GM23248 (cell line): ENCODE data around the gene PPT2. TPM values are rescaled to one million over a fixed set of nuclear protein-coding genes. Genes with fewer than 3 reads are reported as not detected.

Experiments used
- DNase-seq: peaks from one replicate; pipeline ENCODE4 v3.0.0-alpha.2; 2015
- H2AFZ ChIP-seq: fragments of 200-600 bp; sonication (generic); 2 replicates; pipeline ENCODE4 v1.6.1; 2016; ENCODE audit warnings: antibody characterized with exemption
- H3F3A ChIP-seq: fragments of 200-600 bp; sonication (generic); 2 replicates; pipeline ENCODE4 v1.6.1; 2016; ENCODE audit warnings: mild to moderate bottlenecking, antibody characterized with exemption, mixed run types; ENCODE audit not compliant: insufficient read depth
- H3K27ac ChIP-seq: fragments of 200-600 bp; sonication (generic); 2 replicates; pipeline ENCODE4 v1.5.1; 2016; ENCODE audit warnings: mild to moderate bottlenecking
- H3K27me3 ChIP-seq: fragments of 200-600 bp; sonication (generic); replicated peaks from 2 replicates; pipeline ENCODE4 v1.6.1; 2016; ENCODE audit warnings: mild to moderate bottlenecking; ENCODE audit not compliant: insufficient read depth
- H3K36me3 ChIP-seq: fragments of 200-600 bp; sonication (generic); 2 replicates; pipeline ENCODE4 v1.6.1; 2016; ENCODE audit warnings: low read depth, mild to moderate bottlenecking
- H3K4me1 ChIP-seq: fragments of 200-600 bp; sonication (generic); 2 replicates; pipeline ENCODE4 v1.6.1; 2016; ENCODE audit warnings: mild to moderate bottlenecking; ENCODE audit not compliant: insufficient read depth
- H3K4me2 ChIP-seq: fragments of 200-600 bp; sonication (generic); one replicate; pipeline ENCODE4 v1.6.1; 2016; ENCODE audit warnings: mild to moderate bottlenecking; ENCODE audit not compliant: unreplicated experiment
- H3K4me3 ChIP-seq: fragments of 200-600 bp; sonication (generic); 2 replicates; pipeline ENCODE4 v1.5.1; 2016; ENCODE audit warnings: mild to moderate bottlenecking
- H3K79me2 ChIP-seq: fragments of 200-600 bp; sonication (generic); 2 replicates; pipeline ENCODE4 v1.6.1; 2016; ENCODE audit warnings: mild to moderate bottlenecking; ENCODE audit not compliant: insufficient read depth
- H3K9ac ChIP-seq: fragments of 200-600 bp; sonication (generic); 2 replicates; pipeline ENCODE4 v1.6.1; 2016; ENCODE audit warnings: mild to moderate bottlenecking
- H3K9me2 ChIP-seq: fragments of 200-600 bp; sonication (generic); 2 replicates; pipeline ENCODE4 v1.6.1; 2016; ENCODE audit warnings: mixed run types, mild to moderate bottlenecking, moderate library complexity; ENCODE audit not compliant: insufficient read depth
- H3K9me3 ChIP-seq: fragments of 200-600 bp; sonication (generic); one replicate; pipeline ENCODE4 v1.6.1; 2017; ENCODE audit warnings: low read depth
- H4K20me1 ChIP-seq: fragments of 200-600 bp; sonication (generic); 2 replicates; pipeline ENCODE4 v1.6.0; 2016; ENCODE audit not compliant: insufficient read depth
- EZH2 ChIP-seq: fragments of 200-600 bp; sonication (generic); IDR thresholded peaks from 2 replicates; pipeline ENCODE4 v1.6.1; 2018; ENCODE audit warnings: antibody characterized with exemption, mild to moderate bottlenecking; ENCODE audit not compliant: insufficient read depth, poor library complexity, severe bottlenecking
- EZH2phosphoT487 ChIP-seq: fragments of 200-600 bp; sonication (generic); IDR thresholded peaks from 2 replicates; pipeline ENCODE4 v1.6.1; 2018; ENCODE audit warnings: antibody characterized with exemption, moderate library complexity, mild to moderate bottlenecking, low read depth; ENCODE audit not compliant: insufficient read depth
- WGBS, 2 experiments: methylation state at CpG; one replicate each; pipeline ENCODE4 v1.1.6; 2015 to 2017; ENCODE audit warnings: low lambda C conversion rate in 2 of 2, low coverage in 1 of 2; ENCODE audit errors: missing lambda C conversion rate in 2 of 2; 5-methylcytosine and 5-hydroxymethylcytosine counted together
- in situ Hi-C: fragments of 300-500 bp; cut with MboI; formaldehyde crosslinking; loops from 2 replicates; pipeline ENCODE4 v1.15.0; 2020
- polyA plus RNA-seq: library from polyadenylated mRNA; unstranded; fragments of >200 nt; fragmentation: Nextera tagmentation; extraction: Ambion mirVana; gene quantifications from 2 replicates; pipeline ENCODE4 v1.2.1, GENCODE V29; 2016
- total RNA-seq: library from RNA; depleted of rRNA; stranded (reverse); fragments of >200 nt; shearing (Covaris generic); gene quantifications from 2 replicates; pipeline ENCODE4 v1.2.3, GENCODE V29; 2014

Gene PPT2
- total and polyA plus RNA-seq, 2 experiments from 2014 or later = 10.3 to 12.8 TPM

- TF ChIP-seq EZH2 (no peak), EZH2phosphoT487 (no peak)
- H3K9ac ChIP-seq = no peak overlapping the region
- H3K4me2 ChIP-seq = no peak overlapping the region
- no peak for DNase-seq
- no peak overlapping the region for H2AFZ ChIP-seq
- WGBS, 2 experiments = 92 to 97% methylated on average over 6 of the region's 6 CpGs
- H3K4me1 ChIP-seq = peaks cover 19% of the 10 kb centered on the region
- H3K4me3 ChIP-seq = no peak overlapping the region
- peaks cover 6% of the 10 kb centered on the region; the same call in 1 of the 2 replicates for H3K36me3 ChIP-seq
- H3F3A ChIP-seq = peaks cover 1% of the 10 kb centered on the region
- H3K27ac ChIP-seq = no peak overlapping the region
- no peaks in the 10 kb centered on the region for H3K9me3 ChIP-seq
- in situ Hi-C loops = no loop called here
- H3K27me3 ChIP-seq = no peaks in the 10 kb centered on the region
- peaks cover 53% of the 10 kb centered on the region for H3K79me2 ChIP-seq
- H3K9me2 ChIP-seq = no peaks in the 10 kb centered on the region
- no peaks in the 10 kb centered on the region for H4K20me1 ChIP-seq
Observed at GRCh38 chr6:32171234-32171633, 17.3 kb downstream of the PPT2 start.

- 69 to 72% methylated on average over 4 of the region's 4 CpGs for WGBS, 2 experiments
- in situ Hi-C loops = no loop called here
- H3K9me3 ChIP-seq = no peaks in the 10 kb centered on the region
- no peak overlapping the region for H3K9ac ChIP-seq
- H3K27ac ChIP-seq = no peak overlapping the region
- H3K4me2 ChIP-seq = no peak overlapping the region
- TF ChIP-seq EZH2phosphoT487 (no peak), EZH2 (no peak)
- H3K9me2 ChIP-seq = no peaks in the 10 kb centered on the region
- H3K27me3 ChIP-seq = no peaks in the 10 kb centered on the region
- H3F3A ChIP-seq = peaks cover 13% of the 10 kb centered on the region
- no peak overlapping the region for H2AFZ ChIP-seq
- no peak overlapping the region for H3K4me3 ChIP-seq
- H4K20me1 ChIP-seq = no peaks in the 10 kb centered on the region
- peaks cover 6% of the 10 kb centered on the region; the same call in 1 of the 2 replicates for H3K36me3 ChIP-seq
- peaks cover 53% of the 10 kb centered on the region for H3K79me2 ChIP-seq
- no peak for DNase-seq
- H3K4me1 ChIP-seq = peaks cover 27% of the 10 kb centered on the region
Observed at GRCh38 chr6:32173051-32173727, 19.2 kb downstream of the PPT2 start.

DNA sequence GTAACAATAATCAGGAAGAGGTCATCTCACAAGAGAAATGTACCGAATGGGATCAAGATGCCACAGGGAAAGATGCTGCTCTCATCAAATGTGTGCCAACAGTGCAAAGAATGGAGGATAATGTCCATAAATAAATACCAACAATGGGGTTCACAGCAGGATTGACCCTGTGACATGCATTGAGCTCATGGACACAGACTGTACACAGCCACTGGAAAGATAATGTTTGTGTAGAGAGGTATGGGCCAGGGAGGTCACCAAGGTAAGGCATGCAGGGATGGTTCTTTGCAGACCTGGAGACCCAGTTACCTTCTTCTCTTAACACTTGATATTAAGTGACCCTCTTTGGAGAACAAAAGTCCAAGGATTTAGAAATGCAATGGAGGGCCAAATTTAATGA lies 20.5 kb downstream of the PPT2 start:
- H3K4me3 ChIP-seq = peak overlapping the region; percentile 92
- in situ Hi-C loops = no loop called here
- no peaks in the 10 kb centered on the region for H3K36me3 ChIP-seq
- H3K79me2 ChIP-seq = peaks cover 62% of the 10 kb centered on the region
- H3K9me2 ChIP-seq = no peaks in the 10 kb centered on the region
- peaks cover 18% of the 10 kb centered on the region for H3K4me1 ChIP-seq
- H3F3A ChIP-seq = peaks cover 13% of the 10 kb centered on the region
- DNase-seq = no peak
- no peak for TF ChIP-seq EZH2phosphoT487
- TF ChIP-seq EZH2 = no peak
- H3K4me2 ChIP-seq = peak overlapping the region; percentile 75
- WGBS, 2 experiments = 81 to 88% methylated on average over 1 of the region's 1 CpG
- H2AFZ ChIP-seq = no peak overlapping the region
- H3K27ac ChIP-seq = no peak overlapping the region
- no peaks in the 10 kb centered on the region for H4K20me1 ChIP-seq
- H3K9me3 ChIP-seq = no peaks in the 10 kb centered on the region
- H3K27me3 ChIP-seq = no peaks in the 10 kb centered on the region
- H3K9ac ChIP-seq = no peak overlapping the region

- TF ChIP-seq EZH2phosphoT487 (no peak), EZH2 (no peak)
- no peaks in the 10 kb centered on the region for H3K36me3 ChIP-seq
- H3F3A ChIP-seq = peaks cover 13% of the 10 kb centered on the region
- H3K79me2 ChIP-seq = peaks cover 66% of the 10 kb centered on the region
- H3K4me2 ChIP-seq = peak overlapping the region; percentile 75
- DNase-seq = peak; percentile 18
- peak overlapping the region; percentile 83 for H2AFZ ChIP-seq
- H3K9me2 ChIP-seq = no peaks in the 10 kb centered on the region
- peak overlapping the region; percentile 92 for H3K4me3 ChIP-seq
- H3K4me1 ChIP-seq = peaks cover 18% of the 10 kb centered on the region
- H4K20me1 ChIP-seq = no peaks in the 10 kb centered on the region
- H3K27me3 ChIP-seq = no peaks in the 10 kb centered on the region
- in situ Hi-C loops = no loop called here
- peak overlapping the region; percentile 96 for H3K9ac ChIP-seq
- 0 to 3% methylated on average over 1 to 2 of the region's 2 CpGs for whole genome bisulfite sequencing, 2 experiments
- no peaks in the 10 kb centered on the region for H3K9me3 ChIP-seq
- H3K27ac ChIP-seq = no peak overlapping the region
Observed at GRCh38 chr6:32175322-32175710, 21.4 kb downstream of the PPT2 start.
